Measurements from ENCODE around the gene HEPACAM2. TPM values are rescaled to one million over a fixed set of nuclear protein-coding genes. Genes with fewer than 3 reads are reported as not detected.

Gene HEPACAM2
- total and polyA plus RNA-seq, 2 of the 4 experiments (the other 2 are of a cell fraction), result under 0.01 to 0.05 TPM

DNA sequence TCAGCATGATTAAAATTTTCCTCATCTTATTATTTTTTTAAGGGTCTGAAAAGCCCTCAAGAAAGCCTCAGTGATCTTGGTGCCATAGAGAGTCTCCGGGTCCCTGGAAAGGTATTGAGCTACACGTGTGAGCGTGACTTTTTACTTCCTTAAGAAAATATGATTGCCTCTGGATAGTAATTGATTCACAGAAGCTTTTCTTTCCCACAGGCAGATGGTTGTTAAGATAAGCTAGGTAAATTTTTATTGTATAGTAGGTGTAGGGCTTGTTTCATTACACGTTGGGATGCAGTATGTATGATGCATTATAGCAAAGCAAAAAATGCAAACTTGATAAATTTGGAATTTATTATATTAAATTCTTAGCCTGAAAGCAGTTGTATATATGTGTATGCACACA, 13.6 kb upstream of the HEPACAM2 start:
- WGBS, 2 experiments (ENCODE audit: extremely low coverage in 2 of 2, insufficient read length in 1 of 2), result no CpG with 5 or more reads among the region's 4 CpGs
- Histone ChIP-seq H3K9me3 (ENCODE audit: control insufficient read depth, insufficient read depth, low read length) (no peaks in the 10 kb centered on the region), H4K5ac (ENCODE audit: low read depth, low read length) (no peak overlapping the region), H3K4me1 (ENCODE audit: control insufficient read depth, insufficient read depth, low read length) (no peaks in the 10 kb centered on the region), H3K56ac (ENCODE audit: extremely low read depth, insufficient read depth, low read length) (no peak overlapping the region), H4K8ac (ENCODE audit: low read depth in 2 of 2, low read length in 2 of 2) (no peak overlapping the region), H4K20me1 (ENCODE audit: insufficient read depth, low read length) (no peaks in the 10 kb centered on the region), H3K9ac (ENCODE audit: low read depth, low read length) (no peak overlapping the region), H3K14ac (replicated peaks; ENCODE audit: low read depth, low read length) (no peak overlapping the region), H3K9me1 (ENCODE audit: insufficient read depth, low read length) (no peaks in the 10 kb centered on the region), H2BK120ac (ENCODE audit: low read depth, low read length) (no peak overlapping the region), H2BK20ac (ENCODE audit: low read depth, low read length) (no peak overlapping the region), H3K36me3 (ENCODE audit: control insufficient read depth, insufficient read depth, low read length) (0 out of 2 replicates have a peak, but pooled peaks cover 1% of the 10 kb centered on the region), H2BK15ac (ENCODE audit: low read depth, low read length) (no peak overlapping the region), H3K4me3 (ENCODE audit: insufficient read depth, low read depth, low read length) (no peak overlapping the region), H3K27ac (ENCODE audit: insufficient read depth, low read length) (no peak overlapping the region), H3K4ac (ENCODE audit: low read depth, low read length) (no peak overlapping the region), H3K4me2 (ENCODE audit: low read depth, low read length) (no peak overlapping the region), H3K23ac (ENCODE audit: low read depth, low read length) (no peak overlapping the region), H2AK9ac (replicated peaks; ENCODE audit: low read depth, low read length, poor library complexity) (no peak overlapping the region), H2BK5ac (ENCODE audit: low read depth, low read length, poor library complexity, severe bottlenecking) (no peak overlapping the region), H3K18ac (ENCODE audit: low read depth, low read length) (no peak overlapping the region), H3K27me3 (ENCODE audit: control insufficient read depth, insufficient read depth, low read length) (no peaks in the 10 kb centered on the region), H2AFZ (replicated peaks; ENCODE audit: low read length, poor library complexity) (no peak overlapping the region), H4K91ac (ENCODE audit: insufficient read depth, low read depth, low read length) (no peak overlapping the region), H3K79me1 (ENCODE audit: low read depth in 1 of 2, low read length in 2 of 2) (peaks cover 6 to 10% of the 10 kb centered on the region in 2 experiments; a peak in 3 of 4 replicates), H2AK5ac (ENCODE audit: low read depth, low read length) (no peak overlapping the region)
- CTCF ChIA-PET, result no interaction called here
- BruUV-seq (replicated peaks), result no TSS peak
- in situ Hi-C loops (cut with MboI; ENCODE audit: low sequenced_read_pairs), result loop anchor here (25.0 kb wide), 1 partner anchor 972 kb away; no protein-coding TSS in a partner anchor
- ATAC-seq (ENCODE audit: low read depth) (no peak), DNase-seq (no peak)
- dilution Hi-C loops (cut with HindIII; ENCODE audit: low sequenced_read_pairs, unreplicated experiment), result no loop called here
- POLR2A ChIA-PET (ENCODE audit: unreplicated experiment), result no interaction called here
- intact Hi-C loops (cut with micrococcal nuclease), result loop anchor here (10.0 kb wide), 2 partner anchors 475 to 565 kb away; no protein-coding TSS in a partner anchor
- TF ChIP-seq MAZ (IDR thresholded peaks at IDR 0.05; ENCODE audit: borderline replicate concordance, low read depth, low read length) (no peak), NFE2L2 (IDR thresholded peaks at IDR 0.05; ENCODE audit: low read depth, low read length) (no peak), POLR2A (IDR thresholded peaks at IDR 0.05; ENCODE audit: low read depth, low read length) (no peak), RAD21 (IDR thresholded peaks at IDR 0.05; ENCODE audit: low read length) (no peak), SMC3 (IDR thresholded peaks at IDR 0.05; ENCODE audit: low read depth, low read length) (no peak), USF2 (IDR thresholded peaks at IDR 0.05; ENCODE audit: low read depth, low read length) (no peak), FOS (IDR thresholded peaks at IDR 0.05; ENCODE audit: low read depth, low read length) (no peak), BHLHE40 (IDR thresholded peaks at IDR 0.05; ENCODE audit: low read depth, low read length) (no peak), CHD1 (IDR thresholded peaks at IDR 0.05; ENCODE audit: low read depth, low read length) (no peak), RCOR1 (IDR thresholded peaks at IDR 0.05; ENCODE audit: insufficient replicate concordance, low read length) (no peak), RFX5 (IDR thresholded peaks at IDR 0.05; ENCODE audit: low read depth, low read length) (no peak), MAFK (IDR thresholded peaks at IDR 0.05; ENCODE audit: low read depth, low read length) (no peak), CEBPB (IDR thresholded peaks at IDR 0.05; ENCODE audit: low read depth, low read length) (no peak), MXI1 (IDR thresholded peaks at IDR 0.05; ENCODE audit: borderline replicate concordance, low read depth, low read length) (no peak)
- TF ChIP-seq, protein P1, sequence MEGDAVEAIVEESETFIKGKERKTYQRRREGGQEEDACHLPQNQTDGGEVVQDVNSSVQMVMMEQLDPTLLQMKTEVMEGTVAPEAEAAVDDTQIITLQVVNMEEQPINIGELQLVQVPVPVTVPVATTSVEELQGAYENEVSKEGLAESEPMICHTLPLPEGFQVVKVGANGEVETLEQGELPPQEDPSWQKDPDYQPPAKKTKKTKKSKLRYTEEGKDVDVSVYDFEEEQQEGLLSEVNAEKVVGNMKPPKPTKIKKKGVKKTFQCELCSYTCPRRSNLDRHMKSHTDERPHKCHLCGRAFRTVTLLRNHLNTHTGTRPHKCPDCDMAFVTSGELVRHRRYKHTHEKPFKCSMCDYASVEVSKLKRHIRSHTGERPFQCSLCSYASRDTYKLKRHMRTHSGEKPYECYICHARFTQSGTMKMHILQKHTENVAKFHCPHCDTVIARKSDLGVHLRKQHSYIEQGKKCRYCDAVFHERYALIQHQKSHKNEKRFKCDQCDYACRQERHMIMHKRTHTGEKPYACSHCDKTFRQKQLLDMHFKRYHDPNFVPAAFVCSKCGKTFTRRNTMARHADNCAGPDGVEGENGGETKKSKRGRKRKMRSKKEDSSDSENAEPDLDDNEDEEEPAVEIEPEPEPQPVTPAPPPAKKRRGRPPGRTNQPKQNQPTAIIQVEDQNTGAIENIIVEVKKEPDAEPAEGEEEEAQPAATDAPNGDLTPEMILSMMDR (conservative IDR thresholded peaks at IDR 0.05; ENCODE audit: low read depth, low read length), result no peak
- TF ChIP-seq, protein P2, sequence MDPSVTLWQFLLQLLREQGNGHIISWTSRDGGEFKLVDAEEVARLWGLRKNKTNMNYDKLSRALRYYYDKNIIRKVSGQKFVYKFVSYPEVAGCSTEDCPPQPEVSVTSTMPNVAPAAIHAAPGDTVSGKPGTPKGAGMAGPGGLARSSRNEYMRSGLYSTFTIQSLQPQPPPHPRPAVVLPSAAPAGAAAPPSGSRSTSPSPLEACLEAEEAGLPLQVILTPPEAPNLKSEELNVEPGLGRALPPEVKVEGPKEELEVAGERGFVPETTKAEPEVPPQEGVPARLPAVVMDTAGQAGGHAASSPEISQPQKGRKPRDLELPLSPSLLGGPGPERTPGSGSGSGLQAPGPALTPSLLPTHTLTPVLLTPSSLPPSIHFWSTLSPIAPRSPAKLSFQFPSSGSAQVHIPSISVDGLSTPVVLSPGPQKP (IDR thresholded peaks at IDR 0.05; ENCODE audit: borderline replicate concordance, low read depth, low read length), result no peak

All from IMR-90 (cell line).